ENCODE results near the gene SETD4.
"Not testable (repeated sequence)": the region's sequence is repeated elsewhere in the genome, so short reads cannot be mapped to it uniquely, and the experiment has no call there.

SETD4 gene

DNA sequence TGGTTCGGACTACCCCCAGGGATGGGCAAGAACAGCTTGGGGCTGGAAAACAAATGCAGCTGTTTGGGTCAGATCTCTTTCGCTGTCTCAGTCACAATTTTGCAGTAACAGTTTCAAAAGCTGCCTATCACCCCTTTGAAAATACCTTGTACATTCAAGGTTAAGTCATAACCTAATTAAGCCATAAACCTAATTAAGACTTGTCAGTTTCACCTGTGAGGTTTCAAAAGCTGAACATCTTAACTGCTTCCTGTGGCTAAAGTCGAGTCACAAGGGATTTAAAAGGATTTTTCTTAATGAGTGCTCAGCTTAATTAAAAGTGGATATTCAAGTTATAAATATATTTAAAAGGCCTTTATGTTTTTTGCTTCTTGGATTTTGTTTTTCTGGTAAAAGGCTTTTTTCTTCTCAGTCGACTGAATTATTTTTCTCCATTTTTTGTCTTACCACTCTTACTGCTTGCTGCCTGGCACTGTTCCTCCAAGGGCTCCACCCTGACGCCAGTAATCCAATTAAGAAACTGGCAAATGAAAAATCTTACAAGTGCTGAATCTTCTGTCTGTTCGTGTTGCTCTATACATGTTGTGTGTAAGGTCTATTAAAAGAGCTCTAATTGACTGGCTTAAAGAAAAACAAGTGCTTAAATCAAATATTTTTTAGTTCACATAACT is 40.8 kb upstream of the SETD4 start:
- H3K9ac ChIP-seq (ENCODE audit: low read length) = no peak overlapping the region
- peak overlapping the region; percentile 90 for H3K18ac ChIP-seq (ENCODE audit: low read length)
- no peak overlapping the region for H3K23ac ChIP-seq (ENCODE audit: low read length)
- H2BK5ac ChIP-seq (ENCODE audit: low read length) = no peak overlapping the region
- H3K4me3 ChIP-seq (ENCODE audit: low read length) = no peak overlapping the region
- peak overlapping the region; percentile 68 for H2BK120ac ChIP-seq (ENCODE audit: low read depth, low read length)
- H3K4ac ChIP-seq (ENCODE audit: low read depth, low read length) = no peak overlapping the region
- no peaks in the 10 kb centered on the region for H3K79me2 ChIP-seq (ENCODE audit: control insufficient read depth, insufficient read depth, low read length)
- no peak overlapping the region for H2BK15ac ChIP-seq (replicated peaks; ENCODE audit: low read depth)
- no peak overlapping the region for H4K5ac ChIP-seq (ENCODE audit: low read length)
- no peak for DNase-seq
- H4K8ac ChIP-seq (ENCODE audit: low read depth, low read length) = no peak overlapping the region
- H3K56ac ChIP-seq (ENCODE audit: low read length) = no peak overlapping the region
- peak overlapping the region; percentile 54 for H3K27ac ChIP-seq (ENCODE audit: low read depth, low read length)
- no peak overlapping the region for H2AK5ac ChIP-seq (ENCODE audit: low read length)
- H3K79me1 ChIP-seq (ENCODE audit: low read length) = no peaks in the 10 kb centered on the region
- WGBS (ENCODE audit: extremely low coverage, insufficient coverage, low lambda C conversion rate) = no CpG with 5 or more reads among the region's 6 CpGs
- H3K36me3 ChIP-seq (ENCODE audit: control insufficient read depth, insufficient read depth, low read length) = no peaks in the 10 kb centered on the region
- H3K4me1 ChIP-seq (ENCODE audit: control insufficient read depth, low read depth, low read length) = peaks cover 4% of the 10 kb centered on the region
- H3K27me3 ChIP-seq (ENCODE audit: insufficient read depth, low read length, poor library complexity) = no peaks in the 10 kb centered on the region
- no peak overlapping the region for H3K4me2 ChIP-seq (ENCODE audit: low read length)

GRCh38 chr21:36099695-36100211 is 39.4 kb upstream of the SETD4 start:
- not testable (repeated sequence) for H3K56ac ChIP-seq (ENCODE audit: low read length); H3K79me1 ChIP-seq (ENCODE audit: low read length); H3K79me2 ChIP-seq (ENCODE audit: control insufficient read depth, insufficient read depth, low read length); H2BK15ac ChIP-seq (replicated peaks; ENCODE audit: low read depth); H3K4me3 ChIP-seq (ENCODE audit: low read length); H2BK120ac ChIP-seq (ENCODE audit: low read depth, low read length); H4K8ac ChIP-seq (ENCODE audit: low read depth, low read length); H3K18ac ChIP-seq (ENCODE audit: low read length); H3K27me3 ChIP-seq (ENCODE audit: insufficient read depth, low read length, poor library complexity); H4K5ac ChIP-seq (ENCODE audit: low read length); H3K23ac ChIP-seq (ENCODE audit: low read length); H3K36me3 ChIP-seq (ENCODE audit: control insufficient read depth, insufficient read depth, low read length); H3K9ac ChIP-seq (ENCODE audit: low read length); H2BK5ac ChIP-seq (ENCODE audit: low read length); H2AK5ac ChIP-seq (ENCODE audit: low read length); H3K4me2 ChIP-seq (ENCODE audit: low read length); H3K4me1 ChIP-seq (ENCODE audit: control insufficient read depth, low read depth, low read length)
- DNase-seq = peak; percentile 69
- WGBS (ENCODE audit: extremely low coverage, insufficient coverage, low lambda C conversion rate) = no CpG with 5 or more reads among the region's 13 CpGs
- Histone ChIP-seq H3K27ac (ENCODE audit: low read depth, low read length) (peak overlapping the region; percentile 44), H3K4ac (ENCODE audit: low read depth, low read length) (peak overlapping the region; percentile 55)

DNA sequence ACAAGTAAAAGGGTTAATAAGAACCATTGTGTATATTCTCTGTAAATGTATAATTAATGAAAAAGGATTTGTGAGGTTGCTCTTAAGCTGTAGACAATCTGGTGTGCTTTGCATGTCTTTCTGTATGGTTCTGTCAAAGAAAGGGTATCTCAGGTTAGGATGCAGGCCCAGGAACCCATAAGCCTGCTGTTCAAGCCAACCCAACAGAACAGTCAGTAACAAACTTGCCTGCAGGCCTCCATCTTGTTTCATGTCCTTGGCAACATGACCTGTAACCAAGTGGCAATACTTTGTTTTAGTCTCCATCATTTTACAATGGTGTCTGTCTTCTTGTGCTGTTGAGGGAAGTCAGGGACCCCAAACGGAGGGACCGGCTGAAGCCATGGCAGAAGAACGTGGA is 38.7 kb upstream of the SETD4 start:
- no peak for DNase-seq
- H3K56ac ChIP-seq (ENCODE audit: low read length) = peak overlapping the region; percentile 64
- H3K27ac ChIP-seq (ENCODE audit: low read depth, low read length) = peak overlapping the region; percentile 75
- no peak overlapping the region for H3K4ac ChIP-seq (ENCODE audit: low read depth, low read length)
- H3K9ac ChIP-seq (ENCODE audit: low read length) = no peak overlapping the region
- no peak overlapping the region for H4K8ac ChIP-seq (ENCODE audit: low read depth, low read length)
- H3K4me1 ChIP-seq (ENCODE audit: control insufficient read depth, low read depth, low read length) = no peaks in the 10 kb centered on the region
- H4K5ac ChIP-seq (ENCODE audit: low read length) = no peak overlapping the region
- H3K79me2 ChIP-seq (ENCODE audit: control insufficient read depth, insufficient read depth, low read length) = no peaks in the 10 kb centered on the region
- peak overlapping the region; percentile 92 for H2BK120ac ChIP-seq (ENCODE audit: low read depth, low read length)
- H3K23ac ChIP-seq (ENCODE audit: low read length) = no peak overlapping the region
- no CpG with 5 or more reads among the region's 3 CpGs for WGBS (ENCODE audit: extremely low coverage, insufficient coverage, low lambda C conversion rate)
- peak overlapping the region; percentile 84 for H2BK5ac ChIP-seq (ENCODE audit: low read length)
- H2BK15ac ChIP-seq (replicated peaks; ENCODE audit: low read depth) = no peak overlapping the region
- H3K79me1 ChIP-seq (ENCODE audit: low read length) = no peaks in the 10 kb centered on the region
- no peaks in the 10 kb centered on the region for H3K36me3 ChIP-seq (ENCODE audit: control insufficient read depth, insufficient read depth, low read length)
- no peaks in the 10 kb centered on the region for H3K27me3 ChIP-seq (ENCODE audit: insufficient read depth, low read length, poor library complexity)
- H3K18ac ChIP-seq (ENCODE audit: low read length) = peak overlapping the region; percentile 43
- no peak overlapping the region for H3K4me2 ChIP-seq (ENCODE audit: low read length)
- peak overlapping the region; percentile 28 for H2AK5ac ChIP-seq (ENCODE audit: low read length)
- H3K4me3 ChIP-seq (ENCODE audit: low read length) = no peak overlapping the region

- no peaks in the 10 kb centered on the region for H3K4me1 ChIP-seq (ENCODE audit: control insufficient read depth, low read depth, low read length)
- H3K56ac ChIP-seq (ENCODE audit: low read length) = peak overlapping the region; percentile 12
- whole genome bisulfite sequencing (ENCODE audit: extremely low coverage, insufficient coverage, low lambda C conversion rate) = no CpG with 5 or more reads among the region's 2 CpGs
- no peaks in the 10 kb centered on the region for H3K79me2 ChIP-seq (ENCODE audit: control insufficient read depth, insufficient read depth, low read length)
- H3K4me2 ChIP-seq (ENCODE audit: low read length) = no peak overlapping the region
- H3K23ac ChIP-seq (ENCODE audit: low read length) = no peak overlapping the region
- H2BK5ac ChIP-seq (ENCODE audit: low read length) = peak overlapping the region; percentile 97
- H3K4ac ChIP-seq (ENCODE audit: low read depth, low read length) = peak overlapping the region; percentile 90
- no peaks in the 10 kb centered on the region for H3K27me3 ChIP-seq (ENCODE audit: insufficient read depth, low read length, poor library complexity)
- H4K5ac ChIP-seq (ENCODE audit: low read length) = no peak overlapping the region
- H2BK15ac ChIP-seq (replicated peaks; ENCODE audit: low read depth) = peak overlapping the region; percentile 93
- H3K27ac ChIP-seq (ENCODE audit: low read depth, low read length) = peak overlapping the region; percentile 97
- peaks cover 2% of the 10 kb centered on the region for H3K36me3 ChIP-seq (ENCODE audit: control insufficient read depth, insufficient read depth, low read length)
- peak overlapping the region; percentile 95 for H3K18ac ChIP-seq (ENCODE audit: low read length)
- H3K4me3 ChIP-seq (ENCODE audit: low read length) = no peak overlapping the region
- no peak overlapping the region for H3K9ac ChIP-seq (ENCODE audit: low read length)
- peak overlapping the region; percentile 97 for H2BK120ac ChIP-seq (ENCODE audit: low read depth, low read length)
- peak overlapping the region; percentile 93 for H4K8ac ChIP-seq (ENCODE audit: low read depth, low read length)
- no peak overlapping the region for H2AK5ac ChIP-seq (ENCODE audit: low read length)
- no peak for DNase-seq
- H3K79me1 ChIP-seq (ENCODE audit: low read length) = no peaks in the 10 kb centered on the region
Observed at GRCh38 chr21:36098182-36098532, 37.8 kb upstream of the SETD4 start.

GRCh38 chr21:36097427-36098181 is 37.3 kb upstream of the SETD4 start:
- no peaks in the 10 kb centered on the region for H3K79me2 ChIP-seq (ENCODE audit: control insufficient read depth, insufficient read depth, low read length)
- H3K79me1 ChIP-seq (ENCODE audit: low read length) = no peaks in the 10 kb centered on the region
- no peak overlapping the region for H3K4me3 ChIP-seq (ENCODE audit: low read length)
- no peak overlapping the region for H3K23ac ChIP-seq (ENCODE audit: low read length)
- H4K8ac ChIP-seq (ENCODE audit: low read depth, low read length) = peak overlapping the region; percentile 93
- H2BK15ac ChIP-seq (replicated peaks; ENCODE audit: low read depth) = peak overlapping the region; percentile 93
- H4K5ac ChIP-seq (ENCODE audit: low read length) = no peak overlapping the region
- H3K56ac ChIP-seq (ENCODE audit: low read length) = peak overlapping the region; percentile 49
- peak overlapping the region; percentile 97 for H3K27ac ChIP-seq (ENCODE audit: low read depth, low read length)
- no CpG with 5 or more reads among the region's 8 CpGs for WGBS (ENCODE audit: extremely low coverage, insufficient coverage, low lambda C conversion rate)
- DNase-seq = no peak
- peaks cover 2% of the 10 kb centered on the region for H3K36me3 ChIP-seq (ENCODE audit: control insufficient read depth, insufficient read depth, low read length)
- peak overlapping the region; percentile 95 for H3K18ac ChIP-seq (ENCODE audit: low read length)
- no peak overlapping the region for H3K9ac ChIP-seq (ENCODE audit: low read length)
- H3K4me1 ChIP-seq (ENCODE audit: control insufficient read depth, low read depth, low read length) = no peaks in the 10 kb centered on the region
- H3K4me2 ChIP-seq (ENCODE audit: low read length) = no peak overlapping the region
- H2BK5ac ChIP-seq (ENCODE audit: low read length) = peak overlapping the region; percentile 97
- no peaks in the 10 kb centered on the region for H3K27me3 ChIP-seq (ENCODE audit: insufficient read depth, low read length, poor library complexity)
- peak overlapping the region; percentile 90 for H3K4ac ChIP-seq (ENCODE audit: low read depth, low read length)
- H2BK120ac ChIP-seq (ENCODE audit: low read depth, low read length) = peak overlapping the region; percentile 97
- peak overlapping the region; percentile 43 for H2AK5ac ChIP-seq (ENCODE audit: low read length)
